Measurements from ENCODE around the gene KIF11.

Gene KIF11

GRCh38 chr10:92692080-92692671, 99.2 kb downstream of the KIF11 start:
- peak overlapping the region; percentile 47 for H3K27ac ChIP-seq
- no peak for TF ChIP-seq CTCF (conservative IDR thresholded peaks at IDR 0.05)

GRCh38 chr10:92692697-92693533, 100.0 kb downstream of the KIF11 start:
- TF ChIP-seq CTCF (conservative IDR thresholded peaks at IDR 0.05): no peak
- peak overlapping the region; percentile 47 for H3K27ac ChIP-seq

GRCh38 chr10:92693534-92693893, 100.6 kb downstream of the KIF11 start:
- peak overlapping the region; percentile 47; the same call in 1 of the 2 replicates for H3K27ac ChIP-seq

DNA sequence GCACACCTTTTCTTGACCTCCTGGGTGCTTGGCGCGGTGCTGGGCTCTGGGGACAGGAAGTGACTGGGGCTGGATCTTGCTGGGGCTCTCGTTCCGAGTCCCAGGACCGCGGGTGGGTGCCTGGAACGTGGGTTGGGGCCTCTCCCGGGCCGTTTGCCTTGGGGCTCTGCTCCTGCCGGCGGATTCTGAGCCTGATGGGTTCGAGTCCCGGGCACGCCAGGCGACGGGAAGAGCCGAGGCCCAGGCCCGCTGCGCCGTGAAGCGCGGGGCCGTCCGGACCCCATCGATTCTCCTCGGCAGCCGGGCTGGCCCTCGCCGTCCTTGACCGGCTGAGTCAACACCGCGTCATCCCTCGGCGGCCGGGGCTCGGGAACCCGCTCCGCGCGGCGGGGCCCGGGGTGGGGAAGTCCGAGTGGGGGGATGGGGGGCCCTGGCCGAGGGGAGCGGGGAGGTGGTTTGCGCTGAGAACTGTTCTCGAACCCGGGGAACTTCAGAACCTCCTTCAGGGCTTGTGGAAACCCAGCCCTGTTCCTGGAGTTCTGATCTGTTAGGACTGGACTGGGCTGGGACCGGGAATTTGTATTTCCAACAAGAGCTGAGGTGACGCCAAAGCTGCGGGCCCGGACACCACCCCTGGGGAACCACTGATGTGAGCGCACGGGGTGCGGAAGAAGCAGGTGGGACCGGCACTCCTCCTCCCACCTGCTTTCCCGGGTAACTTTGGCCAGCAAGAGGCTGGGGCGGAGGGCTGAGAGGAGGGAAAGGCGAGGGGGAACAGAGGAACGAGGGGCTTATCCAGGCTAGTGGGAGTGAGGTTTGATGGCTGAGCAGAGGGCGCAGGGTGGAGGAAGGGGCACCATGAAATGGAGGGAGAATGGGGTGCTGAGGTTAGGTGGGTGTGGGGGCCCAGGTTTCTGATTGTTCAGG, 103.0 kb downstream of the KIF11 start:
- TF ChIP-seq CTCF (conservative IDR thresholded peaks at IDR 0.05): no peak
- H3K27ac ChIP-seq: no peak overlapping the region

More at GRCh38 chr10:92693534-92693893, 100.6 kb downstream of the KIF11 start:
- TF ChIP-seq CTCF (conservative IDR thresholded peaks at IDR 0.05): no peak

DNA sequence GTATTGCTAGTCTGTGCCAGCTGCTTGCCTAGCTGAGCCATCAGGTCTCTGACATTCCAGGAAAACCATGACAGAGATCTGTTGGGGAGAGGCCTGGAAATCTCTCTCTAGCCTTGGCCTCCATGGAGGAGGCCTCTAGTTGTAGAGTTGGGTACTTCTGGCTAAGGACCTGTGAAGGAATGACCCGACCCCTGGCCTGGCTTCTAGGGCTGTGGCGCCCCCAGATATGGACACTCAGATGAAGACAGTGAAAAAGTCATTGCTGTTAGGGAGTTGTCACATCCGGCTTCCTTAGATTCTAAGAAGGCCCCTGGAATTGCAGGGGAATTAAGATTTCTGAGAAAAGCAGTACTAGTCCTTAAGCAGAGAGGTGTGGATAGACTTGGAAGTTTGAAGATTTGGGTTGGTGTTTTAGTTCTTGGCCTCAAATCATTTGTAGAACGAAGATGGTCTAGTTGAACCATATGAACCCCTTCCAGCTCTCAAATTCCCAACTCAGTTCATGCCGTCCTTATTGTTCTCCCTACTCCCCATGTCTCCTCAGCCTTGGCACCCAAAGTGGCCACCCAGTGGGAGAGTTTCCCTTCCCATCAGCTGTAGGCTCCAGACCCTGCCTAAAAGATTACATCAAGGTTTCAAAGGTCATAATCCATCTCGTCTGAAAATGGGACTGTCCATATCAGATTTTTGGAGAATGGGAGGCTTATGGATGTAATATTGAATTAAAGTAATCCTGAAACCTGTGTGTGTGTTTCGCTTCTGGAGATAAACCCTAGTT, 103.9 kb downstream of the KIF11 start:
- TF ChIP-seq CTCF (conservative IDR thresholded peaks at IDR 0.05): no peak
- no peak overlapping the region for H3K27ac ChIP-seq

GRCh38 chr10:92697663-92698511, 105.0 kb downstream of the KIF11 start:
- TF ChIP-seq CTCF (conservative IDR thresholded peaks at IDR 0.05): no peak
- H3K27ac ChIP-seq: no peak overlapping the region
